GM23248 (cell line): ENCODE data around the gene KRTAP10-3. TPM values are rescaled to one million over a fixed set of nuclear protein-coding genes. Genes with fewer than 3 reads are reported as not detected.

Experiments
- DNase-seq: peaks from one replicate; pipeline ENCODE4 v3.0.0-alpha.2; 2015
- H2AFZ ChIP-seq: fragments of 200-600 bp; sonication (generic); 2 replicates; pipeline ENCODE4 v1.6.1; 2016; ENCODE audit warnings: antibody characterized with exemption
- H3F3A ChIP-seq: fragments of 200-600 bp; sonication (generic); 2 replicates; pipeline ENCODE4 v1.6.1; 2016; ENCODE audit warnings: mild to moderate bottlenecking, antibody characterized with exemption, mixed run types; ENCODE audit not compliant: insufficient read depth
- H3K27ac ChIP-seq: fragments of 200-600 bp; sonication (generic); 2 replicates; pipeline ENCODE4 v1.5.1; 2016; ENCODE audit warnings: mild to moderate bottlenecking
- H3K27me3 ChIP-seq: fragments of 200-600 bp; sonication (generic); replicated peaks from 2 replicates; pipeline ENCODE4 v1.6.1; 2016; ENCODE audit warnings: mild to moderate bottlenecking; ENCODE audit not compliant: insufficient read depth
- H3K36me3 ChIP-seq: fragments of 200-600 bp; sonication (generic); 2 replicates; pipeline ENCODE4 v1.6.1; 2016; ENCODE audit warnings: low read depth, mild to moderate bottlenecking
- H3K4me1 ChIP-seq: fragments of 200-600 bp; sonication (generic); 2 replicates; pipeline ENCODE4 v1.6.1; 2016; ENCODE audit warnings: mild to moderate bottlenecking; ENCODE audit not compliant: insufficient read depth
- H3K4me2 ChIP-seq: fragments of 200-600 bp; sonication (generic); one replicate; pipeline ENCODE4 v1.6.1; 2016; ENCODE audit warnings: mild to moderate bottlenecking; ENCODE audit not compliant: unreplicated experiment
- H3K4me3 ChIP-seq: fragments of 200-600 bp; sonication (generic); 2 replicates; pipeline ENCODE4 v1.5.1; 2016; ENCODE audit warnings: mild to moderate bottlenecking
- H3K79me2 ChIP-seq: fragments of 200-600 bp; sonication (generic); 2 replicates; pipeline ENCODE4 v1.6.1; 2016; ENCODE audit warnings: mild to moderate bottlenecking; ENCODE audit not compliant: insufficient read depth
- H3K9ac ChIP-seq: fragments of 200-600 bp; sonication (generic); 2 replicates; pipeline ENCODE4 v1.6.1; 2016; ENCODE audit warnings: mild to moderate bottlenecking
- H3K9me2 ChIP-seq: fragments of 200-600 bp; sonication (generic); 2 replicates; pipeline ENCODE4 v1.6.1; 2016; ENCODE audit warnings: mixed run types, mild to moderate bottlenecking, moderate library complexity; ENCODE audit not compliant: insufficient read depth
- H3K9me3 ChIP-seq: fragments of 200-600 bp; sonication (generic); one replicate; pipeline ENCODE4 v1.6.1; 2017; ENCODE audit warnings: low read depth
- H4K20me1 ChIP-seq: fragments of 200-600 bp; sonication (generic); 2 replicates; pipeline ENCODE4 v1.6.0; 2016; ENCODE audit not compliant: insufficient read depth
- EZH2 ChIP-seq: fragments of 200-600 bp; sonication (generic); IDR thresholded peaks from 2 replicates; pipeline ENCODE4 v1.6.1; 2018; ENCODE audit warnings: antibody characterized with exemption, mild to moderate bottlenecking; ENCODE audit not compliant: insufficient read depth, poor library complexity, severe bottlenecking
- EZH2phosphoT487 ChIP-seq: fragments of 200-600 bp; sonication (generic); IDR thresholded peaks from 2 replicates; pipeline ENCODE4 v1.6.1; 2018; ENCODE audit warnings: antibody characterized with exemption, moderate library complexity, mild to moderate bottlenecking, low read depth; ENCODE audit not compliant: insufficient read depth
- WGBS, 2 experiments: methylation state at CpG; one replicate each; pipeline ENCODE4 v1.1.6; 2015 to 2017; ENCODE audit warnings: low lambda C conversion rate in 2 of 2, low coverage in 1 of 2; ENCODE audit errors: missing lambda C conversion rate in 2 of 2; 5-methylcytosine and 5-hydroxymethylcytosine counted together
- in situ Hi-C: fragments of 300-500 bp; cut with MboI; formaldehyde crosslinking; loops from 2 replicates; pipeline ENCODE4 v1.15.0; 2020
- polyA plus RNA-seq: library from polyadenylated mRNA; unstranded; fragments of >200 nt; fragmentation: Nextera tagmentation; extraction: Ambion mirVana; gene quantifications from 2 replicates; pipeline ENCODE4 v1.2.1, GENCODE V29; 2016
- total RNA-seq: library from RNA; depleted of rRNA; stranded (reverse); fragments of >200 nt; shearing (Covaris generic); gene quantifications from 2 replicates; pipeline ENCODE4 v1.2.3, GENCODE V29; 2014

Gene KRTAP10-3
- total and polyA plus RNA-seq, 2 experiments from 2014 or later: not detected

- Histone ChIP-seq H3K4me1 (no peaks in the 10 kb centered on the region), H3K4me3 (no peak overlapping the region), H3K4me2 (no peak overlapping the region), H4K20me1 (no peaks in the 10 kb centered on the region), H3K9me3 (no peaks in the 10 kb centered on the region), H3K27ac (no peak overlapping the region), H3K79me2 (no peaks in the 10 kb centered on the region), H3K27me3 (0 out of 2 replicates have a peak, but pooled peaks cover 13% of the 10 kb centered on the region), H2AFZ (no peak overlapping the region), H3F3A (no peaks in the 10 kb centered on the region), H3K36me3 (no peaks in the 10 kb centered on the region), H3K9ac (no peak overlapping the region), H3K9me2 (no peaks in the 10 kb centered on the region)
- in situ Hi-C loops: loop anchor here (10.0 to 25.0 kb wide), 2 partner anchors 283 to 425 kb away; partner anchors contain the start of gene SLX9
- WGBS, 2 experiments: 52 to 60% methylated on average over 5 to 8 of the region's 8 CpGs
- TF ChIP-seq EZH2phosphoT487: no peak
- TF ChIP-seq EZH2: no peak
- DNase-seq: no peak
Measured at GRCh38 chr21:44511938-44512275, 46.7 kb downstream of the KRTAP10-3 start.

- TF ChIP-seq EZH2phosphoT487 (no peak), EZH2 (no peak)
- no peaks in the 10 kb centered on the region for H3K9me2 ChIP-seq
- no peak overlapping the region for H3K27ac ChIP-seq
- no peaks in the 10 kb centered on the region for H3F3A ChIP-seq
- H3K36me3 ChIP-seq: no peaks in the 10 kb centered on the region
- no peak for DNase-seq
- WGBS, 2 experiments: 68 to 77% methylated on average over 11 of the region's 11 CpGs
- no peaks in the 10 kb centered on the region for H3K4me1 ChIP-seq
- H3K4me2 ChIP-seq: no peak overlapping the region
- 0 out of 2 replicates have a peak, but pooled peaks cover 14% of the 10 kb centered on the region for H3K27me3 ChIP-seq
- no peak overlapping the region for H2AFZ ChIP-seq
- no peak overlapping the region for H3K4me3 ChIP-seq
- no peaks in the 10 kb centered on the region for H3K9me3 ChIP-seq
- H3K79me2 ChIP-seq: no peaks in the 10 kb centered on the region
- no peaks in the 10 kb centered on the region for H4K20me1 ChIP-seq
- in situ Hi-C loops: loop anchor here (10.0 to 25.0 kb wide), 2 partner anchors 283 to 426 kb away; partner anchors contain the start of gene SLX9
- no peak overlapping the region for H3K9ac ChIP-seq
Measured at GRCh38 chr21:44511219-44511937, 47.2 kb downstream of the KRTAP10-3 start.

GRCh38 chr21:44510508-44511218 is 47.9 kb downstream of the KRTAP10-3 start:
- no peak overlapping the region for H3K9ac ChIP-seq
- 9% methylated on average over 27 to 36 of the region's 36 CpGs for WGBS, 2 experiments
- no peaks in the 10 kb centered on the region for H3K4me1 ChIP-seq
- TF ChIP-seq EZH2: no peak
- TF ChIP-seq EZH2phosphoT487: no peak
- 0 out of 2 replicates have a peak, but pooled peaks cover 14% of the 10 kb centered on the region for H3K27me3 ChIP-seq
- no peak overlapping the region for H3K27ac ChIP-seq
- DNase-seq: peak; percentile 62
- H3K9me3 ChIP-seq: no peaks in the 10 kb centered on the region
- H3K79me2 ChIP-seq: no peaks in the 10 kb centered on the region
- H2AFZ ChIP-seq: no peak overlapping the region
- no peak overlapping the region for H3K4me3 ChIP-seq
- H3F3A ChIP-seq: no peaks in the 10 kb centered on the region
- no peaks in the 10 kb centered on the region for H4K20me1 ChIP-seq
- H3K9me2 ChIP-seq: no peaks in the 10 kb centered on the region
- in situ Hi-C loops: loop anchor here (10.0 to 25.0 kb wide), 2 partner anchors 284 to 427 kb away; partner anchors contain the start of gene SLX9
- no peaks in the 10 kb centered on the region for H3K36me3 ChIP-seq
- no peak overlapping the region for H3K4me2 ChIP-seq

- no peaks in the 10 kb centered on the region for H3K9me2 ChIP-seq
- WGBS, 2 experiments: 30 to 33% methylated on average over 11 to 16 of the region's 18 CpGs
Measured at GRCh38 chr21:44510109-44510507, 48.5 kb downstream of the KRTAP10-3 start.

More at GRCh38 chr21:44510109-44510507, 48.5 kb downstream of the KRTAP10-3 start:
- TF ChIP-seq EZH2phosphoT487: no peak
- TF ChIP-seq EZH2: no peak
- no peaks in the 10 kb centered on the region for H3K4me1 ChIP-seq
- H3K9ac ChIP-seq: no peak overlapping the region
- H3K27ac ChIP-seq: no peak overlapping the region
- no peak for DNase-seq
- in situ Hi-C loops: loop anchor here (10.0 to 25.0 kb wide), 2 partner anchors 285 to 427 kb away; partner anchors contain the start of gene SLX9
- no peak overlapping the region for H3K4me3 ChIP-seq
- H3K79me2 ChIP-seq: no peaks in the 10 kb centered on the region
- H3K4me2 ChIP-seq: no peak overlapping the region
- no peaks in the 10 kb centered on the region for H3F3A ChIP-seq
- no peak overlapping the region for H2AFZ ChIP-seq
- 0 out of 2 replicates have a peak, but pooled peaks cover 14% of the 10 kb centered on the region for H3K27me3 ChIP-seq
- H3K36me3 ChIP-seq: no peaks in the 10 kb centered on the region
- H4K20me1 ChIP-seq: no peaks in the 10 kb centered on the region
- H3K9me3 ChIP-seq: no peaks in the 10 kb centered on the region
